Motor neuron (in vitro differentiated cells): ENCODE results near the gene GSTA2. TPM values are rescaled to one million over a fixed set of nuclear protein-coding genes. Genes with fewer than 3 reads are reported as not detected.
"Not testable (repeated sequence)": the region's sequence is repeated elsewhere in the genome, so short reads cannot be mapped to it uniquely, and the experiment has no call there.

ENCODE experiments used
- ATAC-seq, 8 experiments: fragments of 200-7000 bp; cut with Tn5 transposase; replicated peaks in 6 of 8; 2 replicates each; pipeline ENCODE4 v1.8.0; 2021; ENCODE audit warnings: mild to moderate bottlenecking in 8 of 8, moderate library complexity in 8 of 8
- H3K27ac ChIP-seq, 2 donors: fragments of 250-450 bp; sonication (Bioruptor Pico); 2 replicates each; pipeline ENCODE4 v1.9.0; 2021; ENCODE audit warnings: antibody characterized with exemption in 2 of 2, mild to moderate bottlenecking in 2 of 2, moderate library complexity in 1 of 2
- H3K4me1 ChIP-seq, 2 donors: fragments of 250-450 bp; sonication (Bioruptor Pico); replicated peaks in 1 of 2; 2 replicates each; pipeline ENCODE4 v1.6.1; 2021; ENCODE audit warnings: antibody characterized with exemption in 2 of 2, mild to moderate bottlenecking in 2 of 2, moderate library complexity in 1 of 2
- H3K4me3 ChIP-seq, 5 donors: fragments of 250-450 bp; sonication (Bioruptor Pico); 2 replicates each; pipeline ENCODE4 v1.9.0; 2021; ENCODE audit warnings: antibody characterized with exemption in 5 of 5, mild to moderate bottlenecking in 5 of 5, moderate library complexity in 4 of 5
- WGBS, 10 experiments: fragments of 450-650 bp; shearing (Covaris generic); methylation state at CpG; one replicate each; pipeline ENCODE4 v1.0.0; 2022; 5-methylcytosine and 5-hydroxymethylcytosine counted together
- in situ Hi-C, 9 experiments: fragments of 400-800 bp; cut with MboI; loops; one replicate each; pipeline ENCODE4 v1.15.0; 2021; ENCODE audit warnings: low sequenced_read_pairs in 9 of 9, low pct_unique_long_range_greater_than_20kb in 2 of 9; ENCODE audit not compliant: unreplicated experiment in 9 of 9
- total RNA-seq, 8 experiments: library from RNA; unstranded; fragments of 300-600 nt; gene quantifications; 2 replicates each; pipeline versions ENCODE4 v1.2.3 to v1.2.4, GENCODE V29; 2022

Gene GSTA2
- total RNA-seq, 8 experiments from 2014 or later = 0.14 TPM; not detected in 7

- no peak for ATAC-seq
- H3K27ac ChIP-seq = no peak overlapping the region
- in situ Hi-C loops = no loop called here
- WGBS, 10 experiments = 75 to 100% (median 89%) methylated on average over 1 of the region's 1 CpG; no CpG with 5 or more reads in 3 of the 10 experiments
- peaks cover 12% of the 10 kb centered on the region in 2 donors for H3K4me1 ChIP-seq
- no peak overlapping the region for H3K4me3 ChIP-seq
Observed at GRCh38 chr6:52729576-52729975, 33.7 kb downstream of the GSTA2 start.

DNA sequence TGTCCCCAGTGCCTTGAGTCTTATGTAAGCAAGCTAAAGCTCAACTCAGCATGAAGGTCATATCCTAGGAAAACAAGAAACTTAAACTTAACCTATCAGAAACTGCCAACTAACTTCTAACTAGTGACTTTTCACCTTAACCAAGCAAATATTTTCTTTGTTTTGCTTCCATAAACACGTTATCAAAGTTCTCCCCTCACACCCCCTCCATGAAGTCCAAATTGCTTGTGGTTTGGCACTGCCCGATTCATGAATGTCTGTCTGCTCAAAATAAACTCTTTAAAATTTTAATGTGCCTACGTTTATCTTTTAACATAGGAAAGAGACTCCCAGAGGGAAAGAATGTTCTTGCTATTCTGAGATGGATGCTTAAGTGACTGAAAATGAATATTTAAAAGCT lies 34.9 kb downstream of the GSTA2 start:
- WGBS, 10 experiments = 0 to 85% (median 67%) methylated on average over 1 to 3 of the region's 3 CpGs
- H3K4me1 ChIP-seq = peaks cover 12% of the 10 kb centered on the region in 2 donors
- no peak overlapping the region for H3K27ac ChIP-seq
- no peak overlapping the region for H3K4me3 ChIP-seq
- in situ Hi-C loops = no loop called here
- ATAC-seq = peak in 1 of 8 experiments; percentile 8

DNA sequence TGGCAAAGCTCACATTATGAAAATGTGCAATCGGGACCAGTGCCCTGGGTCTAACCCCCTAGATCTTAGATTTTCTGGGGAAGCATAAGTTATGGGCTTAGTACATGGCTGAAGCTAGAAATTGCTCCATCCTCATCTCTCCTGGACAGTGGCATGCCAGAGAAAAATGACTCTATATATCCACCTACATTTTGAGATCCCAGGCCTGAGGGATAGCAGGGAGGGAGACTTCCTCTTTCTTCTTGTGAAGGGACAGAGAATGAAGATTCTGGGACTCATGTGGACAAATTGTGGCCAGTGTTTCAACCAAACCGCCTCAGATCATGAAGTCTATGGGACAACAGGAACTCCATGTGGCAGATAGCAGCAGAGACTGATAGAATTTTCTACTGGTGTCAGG lies 35.4 kb downstream of the GSTA2 start:
- H3K4me3 ChIP-seq = no peak overlapping the region
- WGBS, 10 experiments = 67 to 100% (median 80%) methylated on average over 1 to 2 of the region's 2 CpGs; no CpG with 5 or more reads in 5 of the 10 experiments
- ATAC-seq = no peak
- no peak overlapping the region for H3K27ac ChIP-seq
- peaks cover 12% of the 10 kb centered on the region in 2 donors for H3K4me1 ChIP-seq
- in situ Hi-C loops = no loop called here

- in situ Hi-C loops = no loop called here
- Histone ChIP-seq H3K27ac (no peak overlapping the region), H3K4me3 (no peak overlapping the region), H3K4me1 (peaks cover 4 to 6% of the 10 kb centered on the region in 2 donors)
- no peak for ATAC-seq
- WGBS, 10 experiments = 71 to 100% (median 82%) methylated on average over 1 to 10 of the region's 15 CpGs; no CpG with 5 or more reads in 1 of the 10 experiments
Observed at GRCh38 chr6:52726741-52727535, 36.3 kb downstream of the GSTA2 start.

- WGBS, 10 experiments = 33 to 100% (median 80%) methylated on average over 1 to 2 of the region's 2 CpGs
- no peak for ATAC-seq
- in situ Hi-C loops = no loop called here
- Histone ChIP-seq H3K4me3 (no peak overlapping the region), H3K4me1 (no peaks in the 10 kb centered on the region), H3K27ac (no peak overlapping the region)
Observed at GRCh38 chr6:52726193-52726542, 37.1 kb downstream of the GSTA2 start.

GRCh38 chr6:52725535-52726192 lies 37.6 kb downstream of the GSTA2 start:
- Histone ChIP-seq H3K4me3 (no peak overlapping the region), H3K27ac (no peak overlapping the region), H3K4me1 (no peaks in the 10 kb centered on the region)
- in situ Hi-C loops = no loop called here
- no peak for ATAC-seq
- 65 to 100% (median 93%) methylated on average over 1 to 2 of the region's 2 CpGs; no CpG with 5 or more reads in 2 of the 10 experiments for whole genome bisulfite sequencing, 10 experiments

DNA sequence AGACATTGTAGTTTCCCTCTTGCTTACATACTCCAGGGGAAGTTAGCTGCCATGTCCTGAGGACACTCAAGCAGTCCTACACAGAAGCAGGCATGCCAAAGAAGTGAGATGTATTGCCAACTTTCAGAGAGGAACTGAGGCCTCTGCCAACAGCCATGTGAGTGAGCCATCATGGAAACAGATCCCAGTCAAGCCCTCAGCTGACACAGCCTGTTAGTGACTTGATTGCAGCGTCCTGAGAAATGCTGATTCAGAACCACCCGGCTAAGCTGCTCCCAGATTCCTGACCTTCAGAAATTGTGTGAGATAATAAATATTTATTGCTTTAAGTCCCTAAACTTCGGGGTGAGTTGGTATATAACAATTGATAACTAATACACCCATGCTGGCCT lies 38.1 kb downstream of the GSTA2 start:
- ATAC-seq = no peak
- in situ Hi-C loops = no loop called here
- no peaks in the 10 kb centered on the region for H3K4me1 ChIP-seq
- no peak overlapping the region for H3K4me3 ChIP-seq
- 7 to 100% (median 79%) methylated on average over 1 to 3 of the region's 3 CpGs; no CpG with 5 or more reads in 2 of the 10 experiments for WGBS, 10 experiments
- no peak overlapping the region for H3K27ac ChIP-seq

DNA sequence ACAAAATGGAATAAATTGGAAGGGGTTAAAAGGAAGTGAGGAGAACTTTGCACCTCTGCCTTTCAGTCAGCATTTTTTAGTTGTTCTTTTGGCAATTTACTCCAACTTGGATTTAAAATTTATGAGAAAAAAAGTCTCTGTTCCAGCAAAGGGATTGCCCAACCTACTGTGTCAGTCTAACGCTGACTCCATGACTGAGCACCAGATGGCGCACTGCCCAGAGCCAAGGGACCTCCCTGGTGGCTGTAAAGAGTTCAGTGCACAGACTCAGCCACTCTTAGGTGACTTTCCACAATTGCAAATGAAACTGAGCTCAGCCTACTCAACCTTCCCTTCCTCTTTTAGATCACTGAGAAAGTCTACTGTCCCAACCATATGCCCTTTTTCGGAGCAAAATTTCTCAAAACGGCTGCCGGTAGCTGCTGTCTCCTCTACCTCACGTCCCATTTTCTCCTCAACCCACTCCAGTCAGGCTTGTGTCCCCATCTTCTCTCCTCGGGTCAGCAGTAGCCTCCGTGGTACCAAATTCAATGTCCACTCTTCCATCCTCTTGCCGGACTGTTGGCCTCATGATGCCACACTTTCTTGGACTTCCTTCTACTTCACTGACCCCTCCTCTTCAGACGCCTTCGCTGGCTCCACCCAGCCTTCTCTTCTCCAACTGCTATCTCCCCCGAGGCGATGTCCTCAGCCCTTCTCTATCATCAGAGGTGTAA lies 38.7 kb downstream of the GSTA2 start:
- Histone ChIP-seq H3K27ac (no peak overlapping the region), H3K4me1 (no peaks in the 10 kb centered on the region), H3K4me3 (no peak overlapping the region)
- 14 to 100% (median 80%) methylated on average over 1 to 9 of the region's 13 CpGs; no CpG with 5 or more reads in 1 of the 10 experiments for WGBS, 10 experiments
- ATAC-seq = peak; percentile 50 to 99 (median 73)
- in situ Hi-C loops = no loop called here

GRCh38 chr6:52724042-52724405 lies 39.3 kb downstream of the GSTA2 start:
- WGBS, 10 experiments = 17 to 90% (median 60%) methylated on average over 2 of the region's 2 CpGs; no CpG with 5 or more reads in 3 of the 10 experiments
- ATAC-seq = peak in 3 of 8 experiments; percentile 44 to 61 (median 50)
- Histone ChIP-seq H3K27ac (no peak overlapping the region), H3K4me1 (no peaks in the 10 kb centered on the region), H3K4me3 (no peak overlapping the region)
- in situ Hi-C loops = no loop called here

- H3K4me1 ChIP-seq = no peaks in the 10 kb centered on the region
- no peak for ATAC-seq
- no peak overlapping the region for H3K4me3 ChIP-seq
- H3K27ac ChIP-seq = no peak overlapping the region
- 0 to 100% (median 63%) methylated on average over 1 to 2 of the region's 2 CpGs; no CpG with 5 or more reads in 1 of the 10 experiments for WGBS, 10 experiments
- in situ Hi-C loops = no loop called here
Observed at GRCh38 chr6:52720321-52720720, 43.0 kb downstream of the GSTA2 start.

- Histone ChIP-seq H3K27ac (no peak overlapping the region), H3K4me3 (no peak overlapping the region), H3K4me1 (no peaks in the 10 kb centered on the region)
- no peak for ATAC-seq
- in situ Hi-C loops = no loop called here
Observed at GRCh38 chr6:52718550-52718949, 44.7 kb downstream of the GSTA2 start.

DNA sequence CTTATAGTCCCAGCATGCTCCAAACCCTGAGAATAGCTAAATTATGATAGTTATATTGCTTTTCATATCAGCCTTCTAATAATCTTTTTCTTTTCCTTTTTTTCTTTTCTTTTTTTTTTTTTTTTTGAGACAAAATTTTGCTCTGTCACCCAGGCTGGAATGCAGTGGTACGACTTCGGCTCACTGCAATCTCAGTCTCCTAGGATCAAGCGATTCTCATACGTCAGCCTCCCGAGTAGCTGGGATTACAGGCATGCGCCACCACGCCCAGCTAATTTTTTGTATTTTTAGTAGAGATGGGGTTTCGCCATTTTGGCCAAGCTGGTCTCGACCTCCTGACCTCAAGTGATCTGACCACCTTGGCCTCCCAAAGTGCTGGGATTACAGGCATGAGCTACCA lies 48.5 kb downstream of the GSTA2 start:
- H3K4me1 ChIP-seq, in situ Hi-C loops, H3K27ac ChIP-seq, ATAC-seq, H3K4me3 ChIP-seq: not testable (repeated sequence)
- 84 to 100% (median 95%) methylated on average over 2 to 9 of the region's 9 CpGs; no CpG with 5 or more reads in 1 of the 10 experiments for WGBS, 10 experiments

DNA sequence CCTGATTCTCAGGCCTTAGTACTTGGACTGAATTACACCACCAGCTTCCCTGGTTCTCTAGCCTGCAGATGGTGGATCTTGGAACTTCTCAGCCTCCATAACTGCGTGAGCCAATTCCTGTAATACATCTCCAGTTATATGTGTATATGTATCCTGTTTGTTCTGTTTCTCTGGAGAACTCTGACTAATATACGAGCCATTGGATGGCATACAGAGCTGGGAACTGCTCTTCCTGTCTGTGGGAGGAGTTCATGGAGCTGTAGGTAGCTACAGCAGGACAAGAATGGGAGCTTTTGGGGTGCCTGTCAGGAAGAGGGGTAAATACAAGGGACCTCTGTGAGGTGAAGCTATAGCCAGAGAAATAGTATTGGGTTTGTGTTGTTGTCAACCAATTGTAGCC lies 51.1 kb downstream of the GSTA2 start:
- ATAC-seq = no peak
- Histone ChIP-seq H3K4me3 (no peak overlapping the region), H3K4me1 (no peaks in the 10 kb centered on the region), H3K27ac (no peak overlapping the region)
- WGBS, 10 experiments = 56 to 100% (median 71%) methylated on average over 1 to 2 of the region's 2 CpGs; no CpG with 5 or more reads in 3 of the 10 experiments
- in situ Hi-C loops = no loop called here
